C4-2B (cell line): ENCODE results near the gene GLYATL1B.

ENCODE experiments used
- CTCF ChIP-seq: fragments of 450-650 bp; conservative IDR thresholded peaks from 2 replicates; pipeline ENCODE4 v1.5.1; 2017; ENCODE audit warnings: mild to moderate bottlenecking
- ZFX ChIP-seq: fragments of 450-650 bp; IDR thresholded peaks from 2 replicates; pipeline ENCODE4 v1.6.1; 2017

DNA sequence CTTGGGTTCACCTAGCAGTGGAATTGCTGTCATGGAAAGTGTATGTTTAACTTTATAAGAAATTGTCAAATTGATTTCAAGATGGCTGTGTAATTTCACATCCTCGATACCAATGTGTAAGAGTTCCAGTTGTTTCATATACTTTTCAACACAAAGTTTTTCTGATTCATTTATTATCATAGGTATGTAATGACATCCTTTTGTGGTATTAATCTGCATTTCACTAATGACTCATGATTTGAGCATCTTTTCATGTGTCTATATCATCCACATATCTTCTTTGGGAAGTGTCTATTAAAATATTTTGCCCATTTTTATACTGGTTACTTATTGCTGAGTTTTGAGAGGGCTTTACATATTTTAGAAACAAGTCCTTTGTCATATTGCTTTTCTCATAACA is 17.0 kb upstream of the GLYATL1B start:
- TF ChIP-seq CTCF (no peak), ZFX (no peak)
